SU-DHL-6 (cell line): ENCODE results near the gene ISM1.

Experiments
- H2AFZ ChIP-seq: fragments of 200-600 bp; sonication (generic); 2 replicates; pipeline ENCODE4 v1.6.1; 2014; ENCODE audit warnings: low read depth, mild to moderate bottlenecking, moderate library complexity, mixed read lengths, antibody characterized with exemption, low read length; ENCODE audit not compliant: severe bottlenecking
- H3F3A ChIP-seq: fragments of 200-600 bp; shearing (Covaris generic); 2 replicates; pipeline ENCODE4 v1.6.0; 2016; ENCODE audit warnings: antibody characterized with exemption, mild to moderate bottlenecking; ENCODE audit not compliant: insufficient read depth
- H3K27ac ChIP-seq: fragments of 200-600 bp; sonication (generic); 2 replicates; pipeline ENCODE4 v1.5.1; 2016; ENCODE audit warnings: low read depth, mild to moderate bottlenecking, low read length, moderate library complexity, mixed read lengths
- H3K27me3 ChIP-seq: fragments of 200-600 bp; sonication (generic), shearing (Covaris generic); 2 replicates; pipeline ENCODE4 v1.6.0; 2014; ENCODE audit warnings: mild to moderate bottlenecking, low read length
- H3K36me3 ChIP-seq: fragments of 200-600 bp; sonication (generic); 2 replicates; pipeline ENCODE4 v1.6.1; 2014; ENCODE audit warnings: mild to moderate bottlenecking, low read length, mixed read lengths
- H3K4me2 ChIP-seq: fragments of 300-600, 200-600 bp; shearing (Covaris generic), sonication (generic); 2 replicates; pipeline ENCODE4 v1.6.0; 2014; ENCODE audit warnings: low read length, low read depth, mild to moderate bottlenecking; ENCODE audit not compliant: poor library complexity, severe bottlenecking
- H3K4me3 ChIP-seq: fragments of 200-600 bp; sonication (generic); 2 replicates; pipeline ENCODE4 v1.5.1; 2014; ENCODE audit warnings: antibody characterized with exemption, low read length, mild to moderate bottlenecking, mixed read lengths; ENCODE audit not compliant: insufficient read depth, poor library complexity, severe bottlenecking
- H3K79me2 ChIP-seq: fragments of 200-600 bp; sonication (generic); 2 replicates; pipeline ENCODE4 v1.6.1; 2014; ENCODE audit warnings: mild to moderate bottlenecking, low read length, moderate library complexity; ENCODE audit not compliant: insufficient read depth
- H3K9ac ChIP-seq: fragments of 200-600 bp; sonication (generic); 2 replicates; pipeline ENCODE4 v1.7.0; 2014; ENCODE audit warnings: mild to moderate bottlenecking, low read length
- H3K9me2 ChIP-seq: fragments of 200-600 bp; sonication (generic); replicated peaks from 2 replicates; pipeline ENCODE4 v1.6.1; 2014; ENCODE audit warnings: low read length; ENCODE audit not compliant: insufficient read depth
- H3K9me3 ChIP-seq: fragments of 200-600 bp; sonication (generic); 2 replicates; pipeline ENCODE4 v1.6.1; 2014; ENCODE audit warnings: low read length, mixed read lengths; ENCODE audit not compliant: insufficient read depth
- H4K20me1 ChIP-seq: fragments of 200-600 bp; sonication (generic); 2 replicates; pipeline ENCODE4 v1.6.1; 2014; ENCODE audit warnings: low read depth, mild to moderate bottlenecking, antibody characterized with exemption, low read length, moderate library complexity, mixed read lengths
- EZH2phosphoT487 ChIP-seq: fragments of 200-600 bp; sonication (generic), shearing (Covaris generic); conservative IDR thresholded peaks from 2 replicates; pipeline ENCODE4 v1.6.1; 2018; ENCODE audit warnings: mild to moderate bottlenecking, antibody characterized with exemption, low read length, moderate library complexity, mixed read lengths
- TF ChIP-seq, protein P1 (sequence below): fragments of 200-600 bp; sonication (generic); IDR thresholded peaks from one replicate; pipeline ENCODE4 v1.5.1; 2017; ENCODE audit warnings: antibody characterized with exemption, mild to moderate bottlenecking, low read length, moderate library complexity; ENCODE audit not compliant: insufficient read depth, poor library complexity, severe bottlenecking

ISM1 gene

DNA sequence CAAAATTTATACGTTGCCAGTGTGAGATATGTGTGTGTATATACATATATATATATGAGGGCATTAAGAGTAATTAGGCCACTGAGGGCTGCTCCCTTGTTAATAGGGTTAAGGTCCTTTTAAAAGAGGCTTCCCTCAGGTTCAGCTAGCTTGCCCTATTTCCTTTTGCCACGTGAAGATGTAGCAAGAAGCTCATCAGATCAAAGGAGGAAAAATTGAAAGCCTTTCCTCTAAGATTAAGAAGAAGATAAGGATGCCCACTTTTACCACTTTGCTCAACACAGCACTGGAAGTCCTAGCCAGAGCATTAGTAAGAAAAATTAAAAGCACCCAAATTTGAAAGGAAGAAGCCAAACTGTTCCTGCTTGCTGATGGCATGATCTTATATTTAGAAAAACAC, 33.2 kb upstream of the ISM1 start:
- no peaks in the 10 kb centered on the region for H3K36me3 ChIP-seq
- H3K27ac ChIP-seq = no peak overlapping the region
- no peak overlapping the region for H3K4me3 ChIP-seq
- no peaks in the 10 kb centered on the region for H3F3A ChIP-seq
- H4K20me1 ChIP-seq = no peaks in the 10 kb centered on the region
- no peaks in the 10 kb centered on the region for H3K27me3 ChIP-seq
- H3K4me2 ChIP-seq = no peak overlapping the region
- TF ChIP-seq, protein P1, sequence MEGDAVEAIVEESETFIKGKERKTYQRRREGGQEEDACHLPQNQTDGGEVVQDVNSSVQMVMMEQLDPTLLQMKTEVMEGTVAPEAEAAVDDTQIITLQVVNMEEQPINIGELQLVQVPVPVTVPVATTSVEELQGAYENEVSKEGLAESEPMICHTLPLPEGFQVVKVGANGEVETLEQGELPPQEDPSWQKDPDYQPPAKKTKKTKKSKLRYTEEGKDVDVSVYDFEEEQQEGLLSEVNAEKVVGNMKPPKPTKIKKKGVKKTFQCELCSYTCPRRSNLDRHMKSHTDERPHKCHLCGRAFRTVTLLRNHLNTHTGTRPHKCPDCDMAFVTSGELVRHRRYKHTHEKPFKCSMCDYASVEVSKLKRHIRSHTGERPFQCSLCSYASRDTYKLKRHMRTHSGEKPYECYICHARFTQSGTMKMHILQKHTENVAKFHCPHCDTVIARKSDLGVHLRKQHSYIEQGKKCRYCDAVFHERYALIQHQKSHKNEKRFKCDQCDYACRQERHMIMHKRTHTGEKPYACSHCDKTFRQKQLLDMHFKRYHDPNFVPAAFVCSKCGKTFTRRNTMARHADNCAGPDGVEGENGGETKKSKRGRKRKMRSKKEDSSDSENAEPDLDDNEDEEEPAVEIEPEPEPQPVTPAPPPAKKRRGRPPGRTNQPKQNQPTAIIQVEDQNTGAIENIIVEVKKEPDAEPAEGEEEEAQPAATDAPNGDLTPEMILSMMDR = no peak
- no peak for TF ChIP-seq EZH2phosphoT487
- H3K9me3 ChIP-seq = no peaks in the 10 kb centered on the region
- H2AFZ ChIP-seq = no peak overlapping the region
- H3K9ac ChIP-seq = no peak overlapping the region
- no peaks in the 10 kb centered on the region for H3K9me2 ChIP-seq
- no peaks in the 10 kb centered on the region for H3K79me2 ChIP-seq

DNA sequence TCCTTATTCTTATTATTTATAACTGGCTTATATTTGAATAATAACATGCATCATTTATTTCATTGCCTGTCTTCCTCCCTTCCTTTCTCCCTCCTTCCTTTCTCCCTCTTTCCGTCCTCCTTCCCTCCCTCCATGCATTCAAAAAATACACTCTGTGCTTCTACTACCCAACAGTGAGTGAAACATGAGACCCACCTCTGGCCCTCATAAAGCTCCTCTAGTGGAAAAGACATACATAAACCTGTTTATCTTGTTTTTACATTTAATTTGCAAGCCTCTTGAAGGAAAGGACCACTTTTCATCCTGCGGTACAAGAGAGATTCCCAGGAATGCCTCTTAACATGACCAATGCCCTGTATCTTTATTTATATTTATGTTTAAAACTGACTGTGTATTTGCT, 21.8 kb upstream of the ISM1 start:
- H3F3A ChIP-seq = no peaks in the 10 kb centered on the region
- H3K4me2 ChIP-seq = no peak overlapping the region
- no peaks in the 10 kb centered on the region for H3K27me3 ChIP-seq
- H3K4me3 ChIP-seq = no peak overlapping the region
- no peaks in the 10 kb centered on the region for H3K79me2 ChIP-seq
- H3K9ac ChIP-seq = no peak overlapping the region
- H2AFZ ChIP-seq = no peak overlapping the region
- no peak for TF ChIP-seq EZH2phosphoT487
- TF ChIP-seq, protein P1 = no peak
- no peaks in the 10 kb centered on the region for H3K9me3 ChIP-seq
- H3K36me3 ChIP-seq = no peaks in the 10 kb centered on the region
- H4K20me1 ChIP-seq = no peaks in the 10 kb centered on the region
- H3K27ac ChIP-seq = no peak overlapping the region
- H3K9me2 ChIP-seq = no peaks in the 10 kb centered on the region

DNA sequence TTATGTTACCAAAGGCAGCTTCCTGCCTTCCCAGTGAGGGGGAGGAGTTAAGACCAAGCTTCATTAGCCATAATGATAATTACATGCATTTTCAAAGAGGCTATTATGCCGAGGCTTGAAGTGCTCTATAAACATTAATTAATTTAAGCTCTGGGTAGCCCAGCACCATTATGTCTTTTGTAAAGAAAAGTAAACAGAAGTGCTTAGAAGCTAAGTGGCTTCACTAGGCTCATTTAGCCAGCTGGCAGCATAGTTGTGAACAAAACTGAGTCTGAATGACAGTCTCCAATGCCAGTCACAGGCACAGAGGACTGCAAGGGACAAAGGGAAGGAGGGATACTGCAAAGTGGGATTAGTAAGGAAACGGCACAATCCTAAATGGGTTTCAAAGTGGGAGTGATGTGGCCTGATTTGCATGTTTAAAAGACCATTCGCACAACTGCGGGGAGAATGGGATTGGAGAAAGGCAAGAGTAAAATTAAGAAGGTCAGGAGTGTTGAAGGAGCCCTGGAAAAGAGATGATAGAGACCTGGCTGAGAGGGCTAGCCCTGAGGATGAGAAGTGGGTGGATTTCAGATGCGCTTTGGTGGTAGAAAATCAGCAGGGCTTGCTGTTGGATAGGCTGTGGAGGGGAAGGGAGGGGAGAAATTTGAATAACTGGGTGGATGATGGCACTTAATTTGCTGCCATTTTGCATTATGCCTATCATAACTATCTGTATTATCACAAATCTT, 20.1 kb upstream of the ISM1 start:
- H3K9ac ChIP-seq = no peak overlapping the region
- H3F3A ChIP-seq = no peaks in the 10 kb centered on the region
- TF ChIP-seq EZH2phosphoT487 = no peak
- TF ChIP-seq, protein P1 = no peak
- no peaks in the 10 kb centered on the region for H3K36me3 ChIP-seq
- no peaks in the 10 kb centered on the region for H4K20me1 ChIP-seq
- no peak overlapping the region for H3K27ac ChIP-seq
- no peaks in the 10 kb centered on the region for H3K9me3 ChIP-seq
- no peaks in the 10 kb centered on the region for H3K27me3 ChIP-seq
- H3K4me3 ChIP-seq = no peak overlapping the region
- H3K79me2 ChIP-seq = no peaks in the 10 kb centered on the region
- H2AFZ ChIP-seq = no peak overlapping the region
- no peak overlapping the region for H3K4me2 ChIP-seq
- H3K9me2 ChIP-seq = no peaks in the 10 kb centered on the region
